Measurements from ENCODE around the gene SIGLEC12.

SIGLEC12 gene

DNA sequence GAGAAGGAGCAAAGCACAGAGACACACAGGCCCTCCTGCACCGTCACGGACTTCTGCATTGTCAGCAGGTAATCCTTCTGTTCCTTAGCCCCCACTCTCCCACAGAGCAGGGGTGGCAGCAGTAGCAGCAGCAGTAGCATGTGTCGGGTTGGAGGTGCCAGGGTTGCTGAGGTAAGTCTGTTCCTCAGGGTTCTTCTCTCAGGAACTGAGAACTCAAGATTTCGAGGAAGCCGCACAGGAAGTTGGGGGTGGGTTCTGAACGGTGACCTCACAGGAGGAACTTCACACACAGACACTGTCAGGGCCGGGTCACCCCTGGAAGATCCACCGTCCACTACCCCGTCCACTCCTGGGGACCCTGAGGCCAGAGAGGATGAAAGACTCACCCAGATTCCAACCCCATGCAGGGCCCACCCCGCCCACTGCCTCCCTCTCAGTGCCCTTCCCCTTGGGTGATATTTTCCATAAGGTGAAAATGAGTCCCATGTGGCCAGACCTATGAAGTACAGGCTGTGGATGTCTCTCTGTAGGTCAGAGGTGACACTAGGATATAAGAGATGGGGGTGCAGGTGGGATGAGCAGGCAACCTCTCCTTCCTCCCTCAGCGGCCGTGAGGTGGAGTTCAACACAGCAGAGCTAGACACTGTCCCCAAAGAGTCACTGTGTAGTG lies at the start of gene SIGLEC12:
Gene SIGLEC12 (minus strand): TSS at position 207 of the 670 bp plus-strand sequence. CDS start 67 bp downstream, at position 140.
- no peak for DNase-seq (ENCODE audit: low spot score)

DNA sequence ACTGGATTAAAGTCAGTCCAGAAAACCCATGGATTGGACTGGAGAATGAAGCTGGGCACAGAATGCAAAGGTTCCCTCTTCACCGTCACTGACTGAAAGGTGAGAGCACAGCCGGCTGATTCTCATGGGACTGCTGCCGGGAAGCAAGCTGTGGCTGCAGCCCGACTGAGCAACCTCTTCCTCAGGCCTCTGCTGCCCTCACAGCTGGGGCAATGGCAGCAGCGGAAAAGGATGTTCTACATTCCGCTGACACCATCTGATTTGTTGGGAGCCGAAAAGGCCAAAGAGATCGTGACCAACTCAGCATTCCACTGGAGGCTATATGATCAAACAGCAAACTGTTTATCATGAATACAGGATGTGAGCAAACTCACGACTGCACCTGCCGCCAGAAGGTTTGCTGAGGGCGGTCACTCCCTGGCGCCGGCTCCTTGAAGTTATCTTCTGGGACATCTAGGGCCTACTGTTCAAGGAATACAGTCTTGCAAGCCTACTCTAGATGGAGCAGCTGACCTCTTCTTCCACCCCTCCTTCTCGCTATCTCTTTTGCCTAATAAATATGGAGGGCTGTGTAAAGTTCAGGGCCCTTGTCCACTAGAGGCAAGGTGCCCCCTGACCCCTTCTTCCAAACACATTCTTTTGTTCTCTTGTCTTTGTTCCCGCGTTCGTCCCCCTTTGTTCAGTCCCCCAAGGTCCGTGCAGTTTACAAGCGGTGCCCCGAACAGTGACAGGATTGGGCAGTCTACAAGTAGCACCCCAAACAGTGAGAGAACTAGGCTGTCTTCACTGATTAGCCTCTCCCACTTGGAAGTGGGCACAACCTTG lies 49.5 kb upstream of the SIGLEC12 start:
- DNase-seq (ENCODE audit: low spot score) = no peak

DNA sequence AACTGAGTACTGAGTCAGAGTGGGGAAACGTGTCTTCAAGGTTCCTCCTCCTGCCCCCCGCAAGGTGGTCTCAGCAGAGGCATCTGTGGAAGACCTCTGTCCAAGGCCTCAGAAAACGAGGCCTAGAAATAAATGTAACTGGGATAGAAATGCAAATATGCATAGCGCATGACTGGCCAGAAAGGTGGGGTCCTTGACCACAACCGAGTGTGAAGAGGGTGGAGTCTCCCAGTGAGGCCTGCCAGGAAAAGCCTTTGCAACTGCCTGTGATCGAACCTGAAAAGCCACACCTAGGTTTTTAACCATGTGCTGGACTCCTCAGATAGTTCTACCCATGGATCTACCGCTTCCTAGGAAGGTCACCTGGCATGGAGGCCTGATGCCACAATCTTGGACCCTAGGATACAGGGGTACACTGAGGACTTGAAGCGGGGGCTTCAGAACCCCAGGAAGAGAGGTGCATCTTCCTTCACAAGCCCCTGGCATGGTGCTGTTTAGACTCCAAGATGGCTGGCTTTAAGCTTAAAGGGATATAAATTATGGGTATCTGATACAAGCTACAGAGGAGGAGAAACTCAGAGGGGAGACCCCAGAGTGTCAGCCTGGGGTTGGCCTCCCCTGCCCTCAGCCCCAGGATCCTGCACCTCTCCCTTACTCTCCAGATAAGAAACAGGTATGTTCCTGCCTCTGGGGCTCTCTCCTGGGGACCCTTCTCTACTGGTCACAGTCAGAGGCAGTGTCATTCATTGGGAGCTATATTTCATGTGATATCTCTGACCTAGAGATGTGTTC lies 48.1 kb upstream of the SIGLEC12 start:
- no peak for DNase-seq (ENCODE audit: low spot score)

DNA sequence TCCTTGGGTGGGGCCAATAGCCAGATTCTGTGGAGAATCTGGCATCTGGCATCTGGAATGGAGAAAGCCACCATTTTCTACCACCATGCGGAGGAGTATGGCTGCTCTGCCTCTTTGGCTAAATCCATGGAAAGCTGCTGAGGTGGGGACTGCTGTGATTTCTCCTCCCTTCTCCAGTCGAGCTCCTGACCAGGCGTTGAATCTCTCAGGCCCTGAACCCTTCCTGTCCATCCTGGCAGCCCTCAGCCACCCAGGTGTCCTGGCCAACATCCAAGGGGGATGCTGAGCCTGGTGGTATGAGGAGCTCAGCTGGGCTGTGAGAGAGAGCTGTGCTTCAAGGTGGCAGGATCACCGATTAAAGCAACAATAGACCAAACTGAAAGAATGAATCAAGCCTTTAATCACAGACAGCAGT lies 47.3 kb upstream of the SIGLEC12 start:
- DNase-seq (ENCODE audit: low spot score) = no peak

DNA sequence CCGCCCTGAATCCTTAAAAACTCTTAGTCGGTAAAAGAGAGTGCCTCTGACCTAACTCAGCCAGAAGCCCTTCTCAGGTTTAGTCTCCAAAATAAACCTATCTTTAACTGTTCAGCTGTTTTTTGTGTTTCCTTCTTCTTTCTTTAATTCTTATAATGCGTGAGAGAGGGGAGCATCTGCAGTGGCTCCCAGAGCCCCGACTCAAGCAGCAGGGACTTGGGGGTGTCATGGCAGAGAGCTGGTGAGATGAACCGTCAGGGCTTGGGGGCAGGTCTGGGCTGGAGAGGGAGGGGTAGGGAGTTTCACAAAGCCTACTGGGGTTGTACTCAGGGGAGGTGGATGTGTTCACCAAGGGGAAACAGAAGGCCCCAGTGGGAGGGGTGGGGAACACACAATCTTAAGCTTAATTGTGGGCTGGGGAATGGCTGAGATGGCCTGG lies 46.6 kb upstream of the SIGLEC12 start:
- no peak for DNase-seq (ENCODE audit: low spot score)

DNA sequence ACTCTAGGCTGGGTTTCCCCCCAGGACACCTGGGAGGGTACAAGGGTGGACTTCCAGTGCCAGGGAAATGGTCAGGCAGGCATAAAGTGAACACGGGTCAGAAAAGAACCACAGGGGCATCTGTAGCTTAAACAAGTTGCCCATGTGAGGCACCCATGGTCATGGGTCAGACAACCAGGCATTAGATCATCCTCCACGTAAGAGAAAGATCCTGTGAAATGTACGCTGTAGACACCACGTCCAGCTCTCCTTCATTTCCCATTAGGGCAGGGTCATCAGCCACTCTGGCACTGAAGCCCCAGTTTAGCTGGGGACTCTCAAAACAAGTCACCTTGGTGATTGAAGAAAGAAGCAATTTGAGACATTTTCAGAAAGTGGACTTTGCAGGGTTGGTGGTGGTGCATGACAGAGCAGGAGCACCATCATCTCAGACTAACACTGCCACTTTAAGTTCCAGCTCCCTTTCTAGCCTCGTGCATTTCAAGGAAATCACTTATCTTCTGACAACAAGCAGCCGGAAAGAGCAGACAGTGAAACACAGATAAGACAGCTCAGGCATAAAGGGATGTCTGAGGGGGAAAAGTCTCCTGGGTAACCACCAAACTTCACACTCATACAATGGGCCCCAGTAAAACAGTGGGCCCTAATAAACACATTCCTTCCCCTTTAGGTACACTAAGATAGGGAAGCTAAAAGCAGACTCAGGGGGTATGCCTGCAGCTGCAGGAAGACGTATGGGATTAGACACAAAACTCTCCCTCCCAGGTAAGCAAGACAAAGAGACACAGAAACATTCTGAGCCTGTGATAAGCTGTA lies 46.0 kb upstream of the SIGLEC12 start:
- no peak for DNase-seq (ENCODE audit: low spot score)

DNA sequence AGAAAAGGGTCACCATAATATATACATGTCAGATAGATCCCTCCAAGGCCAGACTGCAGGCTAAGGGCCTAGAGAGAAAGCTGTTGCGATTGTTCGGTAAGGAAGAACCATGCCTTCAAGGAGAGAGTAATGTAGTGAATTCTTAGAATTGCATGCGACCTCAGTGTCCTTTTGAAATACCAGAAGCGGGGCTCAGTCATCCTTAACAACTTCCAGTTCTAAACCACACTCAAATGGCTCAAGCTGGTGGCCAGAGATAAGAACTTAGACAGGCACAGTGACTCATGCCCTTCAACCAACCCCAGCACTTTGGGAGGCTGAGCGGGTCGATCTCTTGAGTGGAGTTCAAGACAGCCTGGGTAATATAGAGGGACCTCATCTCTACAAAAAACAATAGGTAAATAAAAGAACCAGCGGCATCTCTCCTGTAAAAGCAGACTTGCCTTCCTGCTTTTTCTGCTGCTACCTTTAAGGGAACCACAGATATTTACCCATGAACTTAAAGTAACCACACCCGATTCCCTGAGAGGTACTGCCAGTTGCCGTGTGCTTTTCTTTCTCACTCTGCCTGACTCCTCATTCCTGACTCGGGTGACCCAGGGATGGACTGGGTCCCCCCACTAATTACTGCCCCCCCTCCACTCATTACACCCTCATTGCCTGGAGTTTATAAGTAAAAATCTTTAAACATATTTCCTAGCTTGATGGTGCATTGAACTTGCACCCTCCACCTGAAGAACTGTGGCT lies 45.2 kb upstream of the SIGLEC12 start:
- no peak for DNase-seq (ENCODE audit: low spot score)

DNA sequence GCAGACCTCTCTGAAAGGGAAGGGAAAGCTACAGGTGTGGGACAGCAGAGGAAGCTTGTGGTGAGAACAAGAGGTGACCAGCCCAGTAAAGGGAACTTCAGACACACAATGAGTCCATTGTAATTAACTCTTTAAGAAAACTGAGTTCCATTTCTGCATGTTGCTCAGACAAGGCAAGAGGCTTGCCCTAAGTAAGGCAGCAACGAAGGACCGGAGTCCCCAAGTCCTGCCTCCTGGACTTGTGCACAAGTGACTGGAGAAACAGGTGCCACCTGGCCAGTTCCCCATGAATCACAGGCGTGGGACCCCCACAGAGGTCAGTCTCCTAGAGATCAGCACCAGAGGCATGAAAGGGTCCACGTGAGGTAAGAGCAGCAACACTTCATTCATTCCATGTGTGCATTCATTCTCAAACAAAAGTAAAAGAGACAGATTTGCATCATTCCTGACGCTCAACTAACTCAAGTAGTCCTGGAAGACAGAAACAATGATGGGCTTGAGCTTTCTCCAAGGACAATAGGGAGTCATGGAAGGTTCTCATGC lies 44.6 kb upstream of the SIGLEC12 start:
- DNase-seq (ENCODE audit: low spot score) = no peak

DNA sequence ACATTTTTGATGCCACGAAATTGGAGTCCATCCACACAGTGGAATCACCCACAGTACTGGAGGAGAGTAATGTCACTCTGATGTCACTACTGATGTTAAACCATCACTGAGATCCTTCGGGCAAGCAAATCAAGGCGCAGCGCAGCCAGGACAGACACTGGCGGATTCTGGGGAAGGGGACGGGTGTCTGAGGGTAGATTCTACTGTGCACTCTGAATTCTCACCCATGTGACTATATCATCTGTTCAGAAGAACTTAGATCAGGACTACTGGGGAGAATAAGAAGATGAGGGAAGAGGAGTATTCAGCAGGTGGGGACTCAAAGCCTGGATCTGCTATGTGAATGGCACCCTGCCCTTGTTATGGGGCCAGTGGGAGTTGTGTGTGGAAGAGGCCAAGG lies 42.4 kb upstream of the SIGLEC12 start:
- DNase-seq (ENCODE audit: low spot score) = no peak

DNA sequence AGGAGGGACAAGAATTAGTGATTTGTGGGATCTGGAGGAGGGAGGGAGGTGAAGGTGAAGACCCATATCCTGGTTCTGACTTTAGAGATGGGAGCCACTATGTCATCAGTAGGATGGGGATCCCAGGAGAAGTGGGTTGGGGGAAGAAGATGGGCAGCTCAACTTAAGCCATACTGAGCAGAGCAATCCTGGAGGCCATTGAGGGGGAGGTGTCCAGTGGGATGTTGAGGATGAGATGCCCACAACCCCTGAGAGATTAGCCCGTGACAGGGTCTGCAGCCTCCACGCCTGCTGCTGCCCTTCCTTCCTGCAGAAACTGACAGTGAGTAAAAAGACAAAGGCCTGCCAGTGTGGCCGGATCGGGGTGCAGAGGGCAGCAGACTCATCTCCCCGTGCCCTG lies 41.1 kb upstream of the SIGLEC12 start:
- no peak for DNase-seq (ENCODE audit: low spot score)

DNA sequence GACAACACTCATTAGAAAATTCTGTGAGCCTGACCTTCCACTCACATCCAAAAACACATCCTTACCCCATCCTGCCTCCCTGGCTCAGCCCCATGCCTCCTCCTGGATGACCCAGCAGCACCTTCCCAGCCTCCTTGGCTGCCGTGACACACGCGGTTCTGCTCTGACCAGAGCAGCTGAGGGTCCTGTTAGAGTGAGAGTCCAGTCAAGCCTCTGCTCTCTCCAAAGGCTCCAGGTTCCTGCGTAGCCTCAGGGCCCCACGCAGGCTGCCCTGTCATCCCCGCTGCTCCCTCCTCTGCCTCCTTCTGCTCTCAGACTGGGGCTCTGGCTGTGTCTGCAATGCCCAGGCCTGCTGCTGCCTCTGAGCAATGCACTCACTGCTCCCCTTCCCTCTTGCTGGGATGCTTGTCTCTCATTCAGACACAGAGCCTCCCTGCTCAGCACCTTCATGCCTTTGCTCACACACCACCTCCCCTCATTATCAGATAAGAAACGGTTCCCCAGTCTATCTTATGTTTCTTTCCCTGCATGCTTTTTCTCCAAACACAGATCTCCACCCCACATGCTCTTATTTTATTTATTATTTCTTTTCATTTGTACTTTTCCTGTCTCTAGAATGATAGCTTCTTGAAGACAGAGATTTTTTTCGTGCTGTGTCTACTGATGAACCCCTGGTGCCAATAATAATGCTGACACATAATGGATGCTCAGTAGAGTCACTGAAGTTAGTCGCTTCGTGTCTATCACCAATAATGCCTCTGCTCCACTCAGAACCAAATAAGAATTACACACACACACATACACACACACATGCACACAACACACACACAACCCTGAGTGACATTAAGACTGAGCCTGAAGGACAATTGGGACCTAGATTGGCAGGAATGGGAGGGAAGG lies 40.1 kb upstream of the SIGLEC12 start:
- DNase-seq (ENCODE audit: low spot score) = no peak

DNA sequence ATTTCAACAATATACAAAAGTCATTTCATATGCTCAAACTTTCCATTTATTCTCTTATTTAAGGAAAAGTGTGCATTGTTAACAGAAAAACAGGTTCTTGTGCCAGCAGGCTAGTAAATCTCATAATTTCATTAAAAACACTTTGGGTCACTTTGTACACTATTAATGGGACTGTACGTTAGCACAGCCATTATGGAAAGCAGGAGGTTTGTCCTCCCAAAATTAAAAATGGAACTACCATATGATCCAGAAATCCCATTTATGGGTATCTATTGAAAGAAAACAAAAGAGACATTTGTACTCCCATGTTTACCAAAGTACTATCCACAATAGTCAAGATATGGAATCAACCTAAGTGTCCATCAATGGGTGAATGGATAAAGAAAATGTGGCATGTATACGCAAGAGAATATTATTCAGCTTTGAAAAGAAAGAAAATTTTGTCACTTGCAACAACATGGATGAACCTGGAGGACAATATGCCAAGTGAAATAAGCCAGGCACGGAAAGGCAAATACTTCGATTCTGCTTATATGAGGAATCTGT lies 38.3 kb upstream of the SIGLEC12 start:
- DNase-seq (ENCODE audit: low spot score) = no peak

DNA sequence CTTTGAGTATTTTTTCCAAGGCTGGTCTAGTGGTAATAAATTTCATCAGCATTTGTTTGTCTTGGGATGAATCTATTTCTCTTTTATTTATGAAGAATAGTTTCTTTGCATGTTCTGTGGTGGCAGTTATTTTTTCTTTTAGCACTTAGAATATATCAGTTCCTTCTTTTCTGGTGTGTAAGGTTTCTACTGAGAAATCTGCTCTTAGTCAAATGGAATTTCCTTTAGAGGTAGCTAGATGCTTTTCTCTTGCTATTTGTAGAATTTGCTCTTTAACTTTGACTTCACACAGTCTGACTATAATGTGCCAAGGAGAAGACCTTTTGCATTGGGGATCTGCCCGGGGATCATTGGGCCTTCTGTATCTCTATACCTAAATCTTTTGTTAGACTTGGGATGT lies 33.9 kb upstream of the SIGLEC12 start:
- no peak for DNase-seq (ENCODE audit: low spot score)

DNA sequence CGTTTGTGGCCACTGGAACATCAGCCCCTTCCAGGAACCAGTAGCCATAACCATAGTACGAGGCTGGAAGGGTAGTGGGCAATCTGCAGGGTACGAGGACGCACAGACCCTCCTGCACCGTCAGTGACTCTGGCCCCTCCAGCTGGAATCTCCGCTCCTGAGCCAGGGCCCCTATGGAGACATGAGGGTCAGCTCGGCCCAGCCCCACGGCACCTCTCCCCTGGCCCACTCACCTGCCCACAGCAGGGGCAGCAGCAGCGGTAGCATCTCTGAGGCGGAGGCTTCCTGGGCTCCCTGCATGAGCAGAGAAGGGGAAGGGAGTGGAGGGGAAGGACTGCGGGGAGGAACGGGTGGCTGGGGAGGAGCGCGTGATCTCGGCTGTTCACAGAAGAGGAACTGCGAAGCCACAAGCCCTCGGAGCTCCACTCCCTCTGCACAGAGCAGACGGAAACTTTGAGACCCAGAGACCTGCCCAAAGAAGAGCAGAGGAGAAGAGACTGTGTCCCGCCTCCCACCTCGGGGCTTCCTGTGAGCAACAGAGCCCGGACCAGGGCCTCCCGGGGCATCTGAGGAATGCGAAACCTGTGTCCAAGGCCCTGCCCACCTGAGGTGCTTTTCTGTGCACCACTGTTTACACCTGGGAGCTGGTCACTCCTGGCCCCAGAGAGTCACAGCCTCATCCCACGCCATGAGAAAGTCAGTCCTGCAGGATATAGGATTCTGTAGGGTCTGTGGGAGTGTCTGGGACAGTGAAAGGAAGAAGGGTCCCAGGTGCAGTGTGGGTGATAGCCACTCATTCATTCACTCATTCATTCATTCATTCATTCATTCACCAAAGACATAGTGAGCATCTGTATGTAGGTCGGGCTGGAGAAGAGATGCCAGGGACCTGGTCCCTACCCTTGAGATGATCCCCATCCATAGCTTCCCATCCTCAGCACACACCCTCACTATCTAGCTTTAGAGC lies 30.0 kb upstream of the SIGLEC12 start, which contains the start of gene SIGLEC6:
Gene SIGLEC6 (minus strand): TSS at position 322 of the 967 bp plus-strand sequence. CDS start 22 bp downstream, at position 300.
- DNase-seq (ENCODE audit: low spot score) = no peak

DNA sequence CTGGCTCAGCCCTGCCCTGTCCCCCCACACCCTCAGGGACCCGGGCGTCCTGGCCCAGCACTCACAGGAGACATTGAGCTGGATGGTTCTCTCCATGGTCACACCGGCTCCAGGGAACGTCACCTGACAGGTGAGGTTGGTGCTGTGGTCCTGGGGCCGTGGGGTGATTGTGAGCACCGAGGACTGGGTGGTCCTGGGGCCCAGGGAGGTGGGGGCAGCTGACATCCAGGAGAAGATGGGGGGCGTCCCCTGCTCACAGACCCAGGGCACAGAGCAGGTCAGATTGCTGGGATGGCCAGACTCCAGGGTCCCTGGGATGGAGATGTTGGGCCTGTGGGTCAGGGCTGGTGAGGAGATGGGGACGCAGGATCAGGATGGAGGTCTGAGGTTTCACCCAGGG lies 29.0 kb upstream of the SIGLEC12 start:
- DNase-seq (ENCODE audit: low spot score) = no peak

DNA sequence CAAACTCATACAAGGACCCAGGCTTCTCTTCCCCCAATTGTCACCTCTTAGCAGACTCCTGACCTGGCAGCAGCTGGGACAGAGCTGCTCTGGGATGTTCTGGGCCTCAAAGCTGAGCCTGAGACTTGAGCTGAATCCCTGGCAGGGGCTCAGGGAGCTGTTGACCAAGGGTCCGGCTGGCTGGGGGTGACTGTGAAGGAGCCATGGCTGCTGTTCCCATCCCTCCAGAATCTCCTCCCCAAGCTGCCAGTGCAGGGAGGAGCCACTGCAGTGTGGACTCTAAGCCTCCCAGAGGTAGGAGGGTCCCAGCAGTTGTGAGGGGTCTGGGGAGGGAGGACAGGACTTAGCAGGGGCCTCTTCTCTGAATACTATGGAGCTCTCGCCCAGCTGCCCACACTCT lies 27.7 kb upstream of the SIGLEC12 start:
- DNase-seq (ENCODE audit: low spot score) = no peak

DNA sequence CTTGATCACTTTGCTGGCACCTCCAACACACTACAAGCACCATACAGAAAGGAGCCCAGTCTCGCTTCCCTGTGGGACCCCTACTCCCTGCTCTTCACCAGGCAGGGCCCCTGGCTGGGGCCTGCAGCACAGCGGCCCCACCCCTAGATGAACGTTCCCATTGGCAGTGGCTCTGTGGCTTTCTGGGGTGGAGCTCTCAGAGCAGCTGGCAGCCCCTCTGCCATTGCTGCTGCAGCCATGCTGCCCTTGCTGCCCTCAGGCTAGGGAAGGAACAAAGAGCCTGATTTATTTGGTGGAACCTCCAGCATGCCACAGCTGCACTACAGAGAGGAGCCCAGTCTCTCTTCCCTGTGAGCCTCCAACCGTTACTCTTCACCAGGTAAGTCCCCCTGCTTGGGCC lies 24.1 kb upstream of the SIGLEC12 start:
- DNase-seq (ENCODE audit: low spot score) = no peak

DNA sequence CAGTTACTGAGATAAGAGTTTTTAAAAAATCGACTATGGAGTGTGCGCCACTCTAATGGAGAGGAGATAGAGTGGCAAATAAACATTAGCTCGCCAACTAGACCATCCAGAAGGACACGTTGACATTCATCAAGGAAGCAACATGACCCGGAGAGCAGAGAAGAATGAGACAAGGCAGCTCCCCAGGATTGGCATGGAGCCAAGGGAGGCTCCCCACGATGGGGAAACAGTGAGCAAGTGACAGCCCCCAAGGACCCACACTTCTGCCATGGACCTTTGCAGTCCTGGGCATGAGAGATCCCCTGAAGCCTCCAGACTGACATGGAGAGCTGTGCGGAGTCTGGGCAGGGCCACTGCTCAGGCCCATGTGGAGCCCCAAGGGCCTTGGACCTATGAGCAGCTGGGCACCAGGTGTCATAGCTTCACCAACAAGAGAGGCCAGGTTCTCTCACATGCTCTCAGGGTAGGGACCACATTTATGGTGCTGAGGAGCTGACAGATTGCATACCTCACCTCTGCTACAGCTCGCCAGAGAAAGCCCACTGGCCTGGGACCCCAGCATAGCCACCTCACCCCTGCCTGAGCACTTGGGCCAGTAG lies 23.2 kb upstream of the SIGLEC12 start:
- no peak for DNase-seq (ENCODE audit: low spot score)

All from left forelimb (tissue), 1 donor.